HG03103 (cell line): ENCODE data around the gene ENAH.

Experiments
- ATAC-seq: cut with Tn5 transposase; IDR thresholded peaks from one replicate; pipeline ENCODE4 v1.9.1; 2021; ENCODE audit warnings: low read depth; ENCODE audit not compliant: unreplicated experiment

The ENAH gene

GRCh38 chr1:225610539-225610938 lies 42.4 kb downstream of the ENAH start:
- ATAC-seq: no peak

GRCh38 chr1:225608014-225608796 lies 44.7 kb downstream of the ENAH start:
- no peak for ATAC-seq

GRCh38 chr1:225607355-225607754 lies 45.6 kb downstream of the ENAH start:
- no peak for ATAC-seq

- ATAC-seq: no peak
Observed at GRCh38 chr1:225603538-225604354, 49.2 kb downstream of the ENAH start.

- ATAC-seq: no peak
Observed at GRCh38 chr1:225602590-225603206, 50.2 kb downstream of the ENAH start.

GRCh38 chr1:225601902-225602589 lies 50.9 kb downstream of the ENAH start:
- no peak for ATAC-seq

- ATAC-seq: no peak
Observed at GRCh38 chr1:225598847-225599246, 54.1 kb downstream of the ENAH start.

GRCh38 chr1:225597926-225598575 lies 54.9 kb downstream of the ENAH start:
- ATAC-seq: no peak

GRCh38 chr1:225596736-225597135 lies 56.2 kb downstream of the ENAH start:
- ATAC-seq: no peak

- ATAC-seq: no peak
Observed at GRCh38 chr1:225595974-225596551, 56.9 kb downstream of the ENAH start.

GRCh38 chr1:225595452-225595851 lies 57.5 kb downstream of the ENAH start:
- no peak for ATAC-seq

- no peak for ATAC-seq
Observed at GRCh38 chr1:225593414-225593813, 59.5 kb downstream of the ENAH start.

GRCh38 chr1:225592362-225593025 lies 60.4 kb downstream of the ENAH start:
- no peak for ATAC-seq

- no peak for ATAC-seq
Observed at GRCh38 chr1:225587310-225587709, 65.6 kb downstream of the ENAH start.

GRCh38 chr1:225581186-225581585 lies 71.7 kb downstream of the ENAH start:
- ATAC-seq: no peak

GRCh38 chr1:225580238-225581099 lies 72.5 kb downstream of the ENAH start:
- ATAC-seq: no peak

GRCh38 chr1:225578251-225578977 lies 74.5 kb downstream of the ENAH start:
- ATAC-seq: no peak

- no peak for ATAC-seq
Observed at GRCh38 chr1:225577241-225577640, 75.7 kb downstream of the ENAH start.
